Stimulated activated CD8-positive, alpha-beta memory T cell treated with anti-CD3 and anti-CD28 coated beads, Interleukin-15, amount 100 ng/mL, for 24 hours (primary cell): ENCODE data around the gene ENOX1.

Experiments
- DNase-seq: peaks from one replicate; pipeline ENCODE4 v3.0.0-alpha.2; 2020; ENCODE audit warnings: low read depth

The ENOX1 gene

GRCh38 chr13:43246382-43246781 lies 540.4 kb downstream of the ENOX1 start:
- no peak for DNase-seq

GRCh38 chr13:43245374-43245964 lies 541.3 kb downstream of the ENOX1 start:
- DNase-seq, result no peak

- DNase-seq, result no peak
Observed at GRCh38 chr13:43244481-43244880, 542.3 kb downstream of the ENOX1 start.

- no peak for DNase-seq
Observed at GRCh38 chr13:43243711-43244110, 543.1 kb downstream of the ENOX1 start.

GRCh38 chr13:43242040-43242439 lies 544.7 kb downstream of the ENOX1 start:
- no peak for DNase-seq

- no peak for DNase-seq
Observed at GRCh38 chr13:43240278-43240677, 546.5 kb downstream of the ENOX1 start.

- no peak for DNase-seq
Observed at GRCh38 chr13:43239275-43239840, 547.4 kb downstream of the ENOX1 start.

- no peak for DNase-seq
Observed at GRCh38 chr13:43238341-43239083, 548.3 kb downstream of the ENOX1 start.

- no peak for DNase-seq
Observed at GRCh38 chr13:43237616-43238015, 549.2 kb downstream of the ENOX1 start.

- no peak for DNase-seq
Observed at GRCh38 chr13:43235028-43235427, 551.7 kb downstream of the ENOX1 start.

- DNase-seq, result no peak
Observed at GRCh38 chr13:43232873-43233265, 553.9 kb downstream of the ENOX1 start.

- no peak for DNase-seq
Observed at GRCh38 chr13:43232144-43232872, 554.5 kb downstream of the ENOX1 start.

- no peak for DNase-seq
Observed at GRCh38 chr13:43230989-43231388, 555.8 kb downstream of the ENOX1 start.

- no peak for DNase-seq
Observed at GRCh38 chr13:43229506-43229905, 557.3 kb downstream of the ENOX1 start.

- no peak for DNase-seq
Observed at GRCh38 chr13:43227721-43228120, 559.1 kb downstream of the ENOX1 start.

- no peak for DNase-seq
Observed at GRCh38 chr13:43223216-43223615, 563.6 kb downstream of the ENOX1 start.

GRCh38 chr13:43222086-43222485 lies 564.7 kb downstream of the ENOX1 start:
- no peak for DNase-seq

GRCh38 chr13:43221611-43222010 lies 565.2 kb downstream of the ENOX1 start:
- no peak for DNase-seq

- DNase-seq, result no peak
Observed at GRCh38 chr13:43220873-43221595, 565.7 kb downstream of the ENOX1 start.

- DNase-seq, result no peak
Observed at GRCh38 chr13:43214124-43214523, 572.6 kb downstream of the ENOX1 start.

GRCh38 chr13:43206838-43207237 lies 579.9 kb downstream of the ENOX1 start:
- no peak for DNase-seq

- no peak for DNase-seq
Observed at GRCh38 chr13:43205416-43205815, 581.4 kb downstream of the ENOX1 start.
